Fibroblast of pulmonary artery (primary cell): ENCODE measurements around the gene CALHM6.
A peak's percentile ranks its signal among the peaks of the same experiment; 100 is the strongest.

ENCODE experiments used
- DNase-seq: peaks from one replicate; pipeline ENCODE4 v3.0.0-alpha.2; 2010; ENCODE audit warnings: low read depth
- H3K4me3 ChIP-seq: replicated peaks from 2 replicates; pipeline ENCODE4 v1.5.1; 2011; ENCODE audit warnings: low read depth, mild to moderate bottlenecking, control low read depth, low read length, moderate library complexity
- TF ChIP-seq, protein P1 (sequence below): IDR thresholded peaks from 2 replicates; pipeline ENCODE4 v1.5.1; 2011; ENCODE audit warnings: mild to moderate bottlenecking, control low read depth, low read length, inconsistent platforms; ENCODE audit errors: missing control alignments

CALHM6 gene

DNA sequence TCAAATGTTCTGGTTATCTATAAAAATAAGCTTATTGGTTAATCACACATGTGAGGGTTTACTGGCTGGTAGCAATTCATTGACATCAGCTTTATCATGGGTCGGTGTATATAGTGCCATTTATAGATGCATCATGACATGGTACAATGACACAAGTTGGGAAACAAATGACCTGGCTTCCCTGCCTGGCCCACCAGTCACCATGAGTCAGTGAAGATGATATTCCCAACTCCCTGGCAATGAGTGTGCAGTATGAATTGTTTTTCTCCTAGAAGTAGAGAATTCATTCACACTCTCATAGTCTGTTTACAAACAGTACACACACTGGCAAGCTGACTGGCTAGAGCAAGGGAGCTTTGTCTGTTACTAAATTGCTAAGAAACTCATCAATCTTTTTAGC is 37.2 kb upstream of the CALHM6 start:
- H3K4me3 ChIP-seq = no peak overlapping the region
- TF ChIP-seq, protein P1, sequence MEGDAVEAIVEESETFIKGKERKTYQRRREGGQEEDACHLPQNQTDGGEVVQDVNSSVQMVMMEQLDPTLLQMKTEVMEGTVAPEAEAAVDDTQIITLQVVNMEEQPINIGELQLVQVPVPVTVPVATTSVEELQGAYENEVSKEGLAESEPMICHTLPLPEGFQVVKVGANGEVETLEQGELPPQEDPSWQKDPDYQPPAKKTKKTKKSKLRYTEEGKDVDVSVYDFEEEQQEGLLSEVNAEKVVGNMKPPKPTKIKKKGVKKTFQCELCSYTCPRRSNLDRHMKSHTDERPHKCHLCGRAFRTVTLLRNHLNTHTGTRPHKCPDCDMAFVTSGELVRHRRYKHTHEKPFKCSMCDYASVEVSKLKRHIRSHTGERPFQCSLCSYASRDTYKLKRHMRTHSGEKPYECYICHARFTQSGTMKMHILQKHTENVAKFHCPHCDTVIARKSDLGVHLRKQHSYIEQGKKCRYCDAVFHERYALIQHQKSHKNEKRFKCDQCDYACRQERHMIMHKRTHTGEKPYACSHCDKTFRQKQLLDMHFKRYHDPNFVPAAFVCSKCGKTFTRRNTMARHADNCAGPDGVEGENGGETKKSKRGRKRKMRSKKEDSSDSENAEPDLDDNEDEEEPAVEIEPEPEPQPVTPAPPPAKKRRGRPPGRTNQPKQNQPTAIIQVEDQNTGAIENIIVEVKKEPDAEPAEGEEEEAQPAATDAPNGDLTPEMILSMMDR = no peak
- DNase-seq = peak; percentile 50

DNA sequence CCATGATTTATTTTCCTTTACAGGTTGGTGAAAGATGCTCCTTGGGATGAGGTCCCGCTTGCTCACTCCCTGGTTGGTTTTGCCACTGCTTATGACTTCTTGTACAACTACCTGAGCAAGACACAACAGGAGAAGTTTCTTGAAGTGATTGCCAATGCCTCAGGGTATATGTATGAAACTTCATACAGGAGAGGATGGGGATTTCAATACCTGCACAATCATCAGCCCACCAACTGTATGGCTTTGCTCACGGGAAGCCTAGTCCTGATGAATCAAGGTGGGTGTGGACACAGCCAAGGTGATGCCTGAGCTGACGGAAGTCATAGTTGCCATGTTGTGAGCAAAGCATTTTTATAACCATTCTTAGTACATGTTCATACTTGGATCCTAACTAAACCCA is 34.6 kb upstream of the CALHM6 start:
- TF ChIP-seq, protein P1 = no peak
- DNase-seq = no peak
- H3K4me3 ChIP-seq = no peak overlapping the region

DNA sequence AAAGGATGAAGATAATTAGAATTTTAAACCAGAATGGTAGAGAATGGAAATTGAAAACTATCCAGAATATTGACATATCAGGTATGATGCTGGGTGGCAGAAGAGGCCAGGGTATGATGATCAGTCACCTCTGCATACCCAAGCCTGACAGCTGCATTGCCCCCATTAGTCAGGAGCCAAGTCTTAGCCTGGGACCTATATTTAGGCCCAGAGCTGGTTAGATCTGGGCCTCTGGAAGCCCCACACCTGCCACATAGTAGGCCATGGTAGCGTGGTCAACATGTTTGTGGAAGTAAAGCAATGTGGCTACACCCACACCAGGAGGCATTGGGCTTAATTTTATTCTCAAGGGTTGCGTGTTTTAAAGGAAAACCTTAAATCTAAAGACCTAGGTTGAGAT is 32.1 kb upstream of the CALHM6 start:
- TF ChIP-seq, protein P1 = no peak
- H3K4me3 ChIP-seq = no peak overlapping the region
- no peak for DNase-seq

DNA sequence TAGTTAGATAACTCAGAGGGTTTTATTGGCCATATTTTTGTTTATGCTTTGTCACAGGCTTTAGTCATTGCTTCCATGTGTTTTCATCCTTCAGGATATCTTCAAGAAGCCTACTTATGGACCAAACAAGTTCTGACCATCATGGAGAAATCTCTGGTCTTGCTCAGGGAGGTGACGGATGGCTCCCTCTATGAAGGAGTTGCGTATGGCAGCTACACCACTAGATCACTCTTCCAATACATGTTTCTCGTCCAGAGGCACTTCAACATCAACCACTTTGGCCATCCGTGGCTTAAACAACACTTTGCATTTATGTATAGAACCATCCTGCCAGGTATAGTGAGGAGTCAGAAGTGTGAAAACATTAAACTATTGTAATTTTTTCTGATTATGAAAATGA is 30.3 kb upstream of the CALHM6 start:
- TF ChIP-seq, protein P1 = no peak

DNA sequence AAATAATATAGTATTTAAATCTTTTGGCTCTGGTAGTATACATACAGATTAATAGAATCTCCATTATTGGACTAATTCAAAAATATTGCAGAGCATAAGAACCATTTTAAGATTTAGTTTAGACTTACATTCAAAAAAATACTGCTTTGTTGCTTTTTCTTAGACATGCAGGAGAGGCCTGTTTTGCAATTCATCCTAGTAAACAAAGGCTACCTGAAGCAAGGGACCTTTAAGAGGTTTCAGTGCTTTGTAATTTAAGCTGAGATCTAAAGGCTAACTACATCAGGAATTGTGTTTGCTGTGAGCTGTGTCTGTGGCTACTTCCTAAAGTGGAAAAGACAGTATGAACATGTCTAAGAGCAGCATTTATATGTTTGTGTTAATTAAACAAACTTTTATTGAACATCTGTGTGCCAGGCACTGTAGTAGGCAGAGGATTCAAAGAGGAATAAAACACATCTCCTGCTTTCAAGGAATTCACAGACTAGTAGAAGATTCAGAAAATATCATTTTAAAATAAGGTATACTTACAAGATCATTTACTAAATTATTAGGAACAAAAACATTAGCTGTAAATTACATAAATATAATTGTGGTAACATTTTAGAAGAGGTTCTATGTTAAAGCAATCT is 29.1 kb upstream of the CALHM6 start:
- no peak overlapping the region for H3K4me3 ChIP-seq
- DNase-seq = no peak
- TF ChIP-seq, protein P1 = no peak

More for the DNA sequence above, 30.3 kb upstream of the CALHM6 start:
- no peak overlapping the region for H3K4me3 ChIP-seq
- DNase-seq = no peak

DNA sequence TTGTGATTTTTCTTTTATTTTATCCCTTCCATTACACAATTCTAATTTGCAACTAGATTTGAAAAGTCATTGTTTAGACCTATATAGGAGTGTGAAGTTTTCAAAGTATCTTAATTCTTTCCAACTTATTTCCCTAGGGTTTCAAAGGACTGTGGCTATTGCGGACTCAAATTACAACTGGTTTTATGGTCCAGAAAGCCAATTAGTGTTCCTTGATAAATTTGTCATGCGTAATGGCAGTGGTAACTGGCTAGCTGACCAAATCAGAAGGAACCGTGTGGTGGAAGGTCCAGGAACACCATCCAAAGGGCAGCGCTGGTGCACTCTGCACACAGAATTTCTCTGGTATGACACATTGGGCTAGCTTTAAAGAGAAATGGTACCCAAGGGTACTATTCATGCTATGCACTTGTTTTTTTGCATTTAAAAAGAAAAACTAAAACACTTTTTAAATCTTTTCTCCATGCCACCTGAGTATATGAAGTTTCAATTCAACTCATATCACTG is 27.9 kb upstream of the CALHM6 start:
- no peak overlapping the region for H3K4me3 ChIP-seq
- TF ChIP-seq, protein P1 = no peak
- no peak for DNase-seq
